K562 (cell line): ENCODE results near the gene CMIP. TPM values are rescaled to one million over a fixed set of nuclear protein-coding genes. Genes with fewer than 3 reads are reported as not detected.

Experiments
- ATAC-seq: fragments of 200-7000 bp; cut with Tn5 transposase; 3 replicates; pipeline ENCODE4 v1.9.1; 2020; ENCODE audit warnings: moderate library complexity
- BruUV-seq: library from RNA; stranded (reverse); fragments of 400-500 nt; replicated peaks from 2 replicates; lab custom pipeline; 2021; lab: Mats Ljungman, UMichigan
- CTCF ChIA-PET: fragments of 300-600 bp; formaldehyde crosslinking; extraction: SDS; loops from one replicate; lab custom pipeline; 2021; ENCODE audit warnings: low intra/inter-chr PET ratio; lab: Yijun Ruan, JAX
- POLR2A ChIA-PET: fragments of 300-600, 350-650 bp; sonication (Branson Sonifier 250); formaldehyde crosslinking; extraction: SDS; loops from one replicate; lab custom pipeline; 2021; ENCODE audit warnings: antibody characterized with exemption, inconsistent platforms; lab: Yijun Ruan, JAX
- DNase-seq, 4 experiments: peaks; one replicate each; pipeline versions ENCODE4 v3.0.0 to v3.0.0-alpha.2; 2011 to 2018; ENCODE audit warnings: low spot score in 3 of 4, mixed read lengths in 3 of 4; ENCODE audit errors: extremely low read depth in 1 of 4
- FAIRE-seq: peaks from 2 replicates; lab custom pipeline; 2011; peaks lifted over from hg19 to GRCh38; lab: Jason Lieb, UNC
- H2AFZ ChIP-seq: 2 replicates; pipeline ENCODE4 v1.6.0; 2011; ENCODE audit warnings: low read depth, low read length, control low read depth, inconsistent platforms
- H3K27ac ChIP-seq: fragments of 200-600 bp; 3 replicates; pipeline ENCODE4 v1.8.0; 2011; ENCODE audit warnings: low read depth, mild to moderate bottlenecking, control low read depth, inconsistent platforms, low read length, moderate library complexity, mixed read lengths; ENCODE audit errors: extremely low read depth
- H3K27me3 ChIP-seq, 2 experiments: fragments of 300-600 bp in 1 of 2; 2 replicates in 1 of 2; 3 replicates in 1 of 2; pipeline versions ENCODE4 v1.6.0 to v1.8.0; 2011; ENCODE audit warnings: inconsistent platforms in 2 of 2, low read length in 2 of 2, mild to moderate bottlenecking in 1 of 2, mixed read lengths in 1 of 2, moderate library complexity in 1 of 2; ENCODE audit not compliant: control insufficient read depth in 2 of 2, insufficient read depth in 2 of 2
- H3K36me3 ChIP-seq: fragments of 300-600 bp; 3 replicates; pipeline ENCODE4 v1.8.0; 2011; ENCODE audit warnings: mild to moderate bottlenecking, low read length, inconsistent platforms; ENCODE audit not compliant: control insufficient read depth, insufficient read depth
- H3K4me1 ChIP-seq, 2 experiments: fragments of 200-600 bp in 1 of 2; replicated peaks in 1 of 2; 2 replicates in 1 of 2; 3 replicates in 1 of 2; pipeline versions ENCODE4 v1.5.1 to v1.8.0; 2011; ENCODE audit warnings: inconsistent platforms in 2 of 2, low read length in 2 of 2, mild to moderate bottlenecking in 1 of 2, mixed read lengths in 1 of 2, moderate library complexity in 1 of 2; ENCODE audit not compliant: control insufficient read depth in 2 of 2, insufficient read depth in 2 of 2
- H3K4me2 ChIP-seq: 2 replicates; pipeline ENCODE4 v1.6.1; 2011; ENCODE audit warnings: low read length, control low read depth, inconsistent platforms, mixed read lengths; ENCODE audit not compliant: insufficient read depth
- H3K4me3 ChIP-seq: fragments of 200-600 bp; sonication (generic), shearing (Covaris generic); 2 replicates; pipeline ENCODE4 v1.5.1; 2016; ENCODE audit warnings: control low read depth, inconsistent platforms
- H3K79me2 ChIP-seq: fragments of 200-600 bp; 3 replicates; pipeline ENCODE4 v1.8.0; 2011; ENCODE audit warnings: low read length, inconsistent platforms; ENCODE audit not compliant: control insufficient read depth, insufficient read depth
- H3K9ac ChIP-seq, 2 experiments: 2 replicates each; pipeline versions ENCODE4 v1.6.0 to v1.6.1; 2011; ENCODE audit warnings: low read depth in 2 of 2, low read length in 2 of 2, control low read depth in 1 of 2, inconsistent platforms in 1 of 2, mild to moderate bottlenecking in 1 of 2, mixed read lengths in 1 of 2; ENCODE audit not compliant: insufficient read depth in 1 of 2
- H3K9me1 ChIP-seq: one replicate; pipeline ENCODE4 v1.6.0; 2011; ENCODE audit warnings: inconsistent platforms, mild to moderate bottlenecking, low read length, moderate library complexity; ENCODE audit not compliant: control insufficient read depth, insufficient read depth
- H3K9me3 ChIP-seq: replicated peaks from 2 replicates; pipeline ENCODE4 v1.5.1; 2011; ENCODE audit warnings: low read depth, low read length, inconsistent platforms; ENCODE audit not compliant: control insufficient read depth, insufficient read depth
- H4K20me1 ChIP-seq: replicated peaks from 2 replicates; pipeline ENCODE4 v1.6.1; 2011; ENCODE audit warnings: low read length, inconsistent platforms, mixed read lengths; ENCODE audit not compliant: control insufficient read depth, insufficient read depth
- CTCFL ChIP-seq: IDR thresholded peaks from 2 replicates; pipeline ENCODE4 v1.6.1; 2011; ENCODE audit warnings: borderline replicate concordance, low read depth, mild to moderate bottlenecking, moderate library complexity, low read length; ENCODE audit not compliant: insufficient read depth, poor library complexity, severe bottlenecking
- HNRNPUL1 ChIP-seq: fragments of 200-400 bp; formaldehyde crosslinking; IDR thresholded peaks from 2 replicates; pipeline ENCODE4 v1.6.1; 2017; ENCODE audit warnings: low read length
- POLR2G ChIP-seq: fragments of 200-400 bp; formaldehyde crosslinking; IDR thresholded peaks from 2 replicates; pipeline ENCODE4 v1.6.1; 2017; ENCODE audit warnings: low read depth, mild to moderate bottlenecking, antibody characterized with exemption, low read length, moderate library complexity
- POLR2H ChIP-seq: IDR thresholded peaks from 2 replicates; pipeline ENCODE4 v1.6.1; 2016; ENCODE audit warnings: missing genetic modification characterization, low read depth, mild to moderate bottlenecking, control low read depth, missing compliant biosample characterization, moderate library complexity
- PTBP1 ChIP-seq: fragments of 200-400 bp; formaldehyde crosslinking; IDR thresholded peaks from 2 replicates; pipeline ENCODE4 v1.6.1; 2017; ENCODE audit warnings: low read depth, low read length
- RNF2 ChIP-seq: sonication (generic); IDR thresholded peaks from 2 replicates; pipeline ENCODE4 v1.6.1; 2016
- STAT6 ChIP-seq: sonication (generic); formaldehyde crosslinking; IDR thresholded peaks from 2 replicates; pipeline ENCODE4 v1.8.1; 2023; ENCODE audit warnings: mild to moderate bottlenecking, missing genetic modification reagents
- ZBED1 ChIP-seq: IDR thresholded peaks from 2 replicates; pipeline ENCODE4 v1.6.1; 2014
- ZNF507 ChIP-seq: conservative IDR thresholded peaks from 2 replicates; pipeline ENCODE4 v1.6.1; 2017; ENCODE audit warnings: missing genetic modification characterization, missing compliant biosample characterization
- WGBS: fragments of 100-300 bp; shearing (Covaris generic); methylation state at CpG from one replicate; pipeline ENCODE4 v1.1.6; 2016; ENCODE audit warnings: low coverage, mixed read lengths; ENCODE audit not compliant: insufficient coverage; ENCODE audit errors: missing lambda C conversion rate; 5-methylcytosine and 5-hydroxymethylcytosine counted together
- in situ Hi-C: fragments of 300-500 bp; cut with MboI; formaldehyde crosslinking; loops from 4 replicates; pipeline ENCODE4 v1.15.0; 2018; ENCODE audit warnings: inconsistent platforms, mixed read lengths
- intact Hi-C: fragments of 100-400 bp; cut with micrococcal nuclease; formaldehyde crosslinking; loops from 2 replicates; pipeline ENCODE4 v1.14.2; 2022
- polyA plus RNA-seq, 8 experiments: library from polyadenylated mRNA; depleted of rRNA in 4 of 8; stranded (reverse) in 5 of 8; unstranded in 3 of 8; fragments of >200 nt; fragmentation: Nextera tagmentation in 2 of 8; fragmentation: Illumina TruSeq in 1 of 8; extraction: Ambion mirVana in 2 of 8; extraction: Trizol in 1 of 8; gene quantifications; 2 replicates each; pipeline versions ENCODE4 v1.2.1 to v1.2.3, GENCODE V29; 2011 to 2014; ENCODE audit warnings: inconsistent platforms in 1 of 8, missing spikeins in 1 of 8
- total RNA-seq, 7 experiments: library from RNA; depleted of rRNA in 6 of 7; stranded (reverse); fragments of >200 nt in 6 of 7; fragmentation: Illumina TruSeq in 2 of 7; extraction: Trizol in 2 of 7; gene quantifications; 2 replicates each; pipeline versions ENCODE4 v1.2.1 to v1.2.3, GENCODE V29; 2011 to 2021; ENCODE audit warnings: low replicate concordance in 1 of 7

The CMIP gene
- total and polyA plus RNA-seq, 9 of the 15 experiments (the other 6 are each of a cell fraction or from before 2014, with no cell fraction given) = 0.94 to 82.5 (median 10.3) TPM

- no peak overlapping the region for H2AFZ ChIP-seq
- peaks cover 38% of the 10 kb centered on the region for H3K36me3 ChIP-seq
- no peaks in the 10 kb centered on the region for H3K9me3 ChIP-seq
- ChIA-PET CTCF (no interaction called here), POLR2A (interaction anchor here (0.6 to 3.5 kb wide), 12 partner anchors 11 to 128 kb away, joined by 3 to 18 read pairs (median 3); no protein-coding TSS in a partner anchor)
- H3K27ac ChIP-seq = peak overlapping the region; percentile 97
- H3K4me3 ChIP-seq = no peak overlapping the region
- DNase-seq (no peak), ATAC-seq (no peak), FAIRE-seq (peak; percentile 62)
- TF ChIP-seq POLR2H (tag) (no peak), RNF2 (no peak)
- H3K9me1 ChIP-seq = peaks cover 5% of the 10 kb centered on the region
- peak overlapping the region; percentile 68; the same call in 1 of the 2 replicates for H3K4me2 ChIP-seq
- no peaks in the 10 kb centered on the region for H3K27me3 ChIP-seq
- H3K79me2 ChIP-seq = peaks cover 93% of the 10 kb centered on the region
- in situ Hi-C loops (no loop called here), intact Hi-C loops (loop anchor here (1.0 to 10.0 kb wide), 3 partner anchors 48 to 198 kb away; no protein-coding TSS in a partner anchor)
- H3K9ac ChIP-seq = peak overlapping the region in 1 of 2 experiments; percentile 7; a peak in 1 of 4 replicates
- BruUV-seq = TSS peak; percentile 30
- 55% methylated on average over 7 of the region's 7 CpGs for WGBS
- H3K4me1 ChIP-seq = peaks cover 65 to 69% of the 10 kb centered on the region in 2 experiments
- no peaks in the 10 kb centered on the region for H4K20me1 ChIP-seq
Observed at GRCh38 chr16:81496321-81496720, 51.7 kb downstream of the CMIP start.

DNA sequence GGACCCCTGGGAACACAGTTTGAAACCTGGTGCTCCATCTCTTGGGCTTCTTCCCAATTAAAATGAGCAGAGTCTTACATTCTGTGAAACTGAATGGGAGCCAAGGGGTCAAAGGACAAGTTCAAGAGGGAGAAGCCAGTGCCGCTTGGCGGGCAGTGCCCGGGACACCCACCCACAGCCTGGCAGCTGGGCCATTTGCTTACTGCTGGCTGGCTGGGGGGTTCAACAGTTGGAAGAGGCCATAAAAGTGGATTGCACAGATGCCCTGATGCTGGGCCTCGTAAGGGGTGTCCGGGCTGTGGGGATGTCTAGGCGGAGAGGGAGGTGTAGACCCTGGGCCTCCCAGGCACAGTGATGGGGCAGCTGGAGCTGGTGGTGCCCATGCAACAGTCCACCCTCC lies 52.1 kb downstream of the CMIP start:
- ChIA-PET CTCF (no interaction called here), POLR2A (interaction anchor here (0.9 to 1.5 kb wide), 5 partner anchors 12 to 128 kb away, joined by 3 to 6 read pairs (median 3); no protein-coding TSS in a partner anchor)
- Histone ChIP-seq H2AFZ (no peak overlapping the region), H3K27ac (peak overlapping the region; percentile 97), H3K4me3 (no peak overlapping the region), H4K20me1 (no peaks in the 10 kb centered on the region), H3K4me1 (peaks cover 61 to 69% of the 10 kb centered on the region in 2 experiments), H3K79me2 (peaks cover 90% of the 10 kb centered on the region), H3K9ac (peak overlapping the region; percentile 7 to 82; a peak in 2 of 4 replicates), H3K4me2 (no peak overlapping the region), H3K9me3 (no peaks in the 10 kb centered on the region)
- 82% methylated on average over 6 of the region's 6 CpGs for WGBS
- DNase-seq = no peak
- FAIRE-seq = no peak
- in situ Hi-C loops = no loop called here
- intact Hi-C loops = loop anchor here (1.0 to 10.0 kb wide), 3 partner anchors 48 to 198 kb away; no protein-coding TSS in a partner anchor
- no TSS peak for BruUV-seq
- no peak for TF ChIP-seq STAT6 (CRISPR knock-in tag)
- 0 out of 2 replicates have a peak, but pooled peaks have one; percentile 26 for TF ChIP-seq POLR2G
- TF ChIP-seq CTCFL = no peak
- no peak for TF ChIP-seq ZBED1
- TF ChIP-seq PTBP1 = no peak
- TF ChIP-seq HNRNPUL1 = no peak
- TF ChIP-seq ZNF507 = no peak
- TF ChIP-seq, all 486 proteins: peak for 1
- Histone ChIP-seq H3K36me3 (peaks cover 35% of the 10 kb centered on the region), H3K27me3 (no peaks in the 10 kb centered on the region), H3K9me1 (peaks cover 5% of the 10 kb centered on the region)
- ATAC-seq = no peak
